Fibroblast of the conjunctiva (primary cell): ENCODE measurements around the gene FBLN1.

Experiments used
- DNase-seq: peaks from one replicate; pipeline ENCODE4 v3.0.0-alpha.2; 2010; ENCODE audit warnings: low read depth

Gene FBLN1

DNA sequence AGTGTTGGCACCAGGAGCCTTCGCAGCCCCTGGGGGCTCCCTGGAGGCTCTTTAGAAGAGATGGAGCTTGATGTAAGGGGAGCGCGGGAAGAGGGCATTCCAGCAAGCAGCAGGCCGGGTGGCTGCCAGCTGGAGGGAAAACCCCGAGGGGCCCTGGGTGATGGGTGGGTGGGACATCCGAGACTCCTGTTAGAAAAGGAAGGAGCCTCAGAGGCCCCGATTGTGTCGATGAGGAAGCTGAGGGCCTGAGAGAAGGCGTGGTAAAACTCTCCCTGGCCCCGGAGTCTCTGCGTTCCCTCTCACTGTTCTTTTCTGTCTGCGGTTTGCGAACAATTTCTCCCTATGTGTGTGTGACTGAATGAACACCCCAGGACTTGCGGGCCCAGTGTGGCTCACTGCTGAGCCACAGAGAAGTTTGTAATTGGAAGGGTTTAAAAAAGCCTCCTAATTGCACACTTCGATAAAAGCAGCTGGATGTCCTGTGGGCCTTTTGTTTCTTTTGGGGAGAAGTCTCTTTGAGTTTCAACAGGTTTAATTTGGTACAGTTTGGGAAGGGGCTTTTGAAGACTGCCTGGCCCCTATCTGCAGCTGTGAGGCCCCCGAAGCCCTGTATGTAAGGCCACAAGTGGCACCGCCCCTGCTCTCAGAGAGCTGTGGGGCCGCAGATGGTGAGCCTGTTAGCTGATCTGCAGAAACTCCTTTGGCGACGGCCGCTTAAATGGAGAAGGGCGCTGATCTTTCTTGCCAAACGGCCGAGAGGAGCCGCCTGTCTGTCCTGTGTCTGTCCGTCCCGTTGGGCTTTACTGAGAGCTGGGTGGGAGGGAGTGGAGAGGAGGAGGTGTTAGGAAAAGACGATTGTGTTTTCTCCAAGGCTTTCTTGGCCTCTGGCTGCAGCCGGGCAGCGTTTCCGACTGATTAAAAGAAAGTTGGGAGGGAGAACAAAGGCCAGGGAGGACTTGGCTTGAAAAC is 2.0 kb downstream of the FBLN1 start:
- DNase-seq: peak; percentile 43

DNA sequence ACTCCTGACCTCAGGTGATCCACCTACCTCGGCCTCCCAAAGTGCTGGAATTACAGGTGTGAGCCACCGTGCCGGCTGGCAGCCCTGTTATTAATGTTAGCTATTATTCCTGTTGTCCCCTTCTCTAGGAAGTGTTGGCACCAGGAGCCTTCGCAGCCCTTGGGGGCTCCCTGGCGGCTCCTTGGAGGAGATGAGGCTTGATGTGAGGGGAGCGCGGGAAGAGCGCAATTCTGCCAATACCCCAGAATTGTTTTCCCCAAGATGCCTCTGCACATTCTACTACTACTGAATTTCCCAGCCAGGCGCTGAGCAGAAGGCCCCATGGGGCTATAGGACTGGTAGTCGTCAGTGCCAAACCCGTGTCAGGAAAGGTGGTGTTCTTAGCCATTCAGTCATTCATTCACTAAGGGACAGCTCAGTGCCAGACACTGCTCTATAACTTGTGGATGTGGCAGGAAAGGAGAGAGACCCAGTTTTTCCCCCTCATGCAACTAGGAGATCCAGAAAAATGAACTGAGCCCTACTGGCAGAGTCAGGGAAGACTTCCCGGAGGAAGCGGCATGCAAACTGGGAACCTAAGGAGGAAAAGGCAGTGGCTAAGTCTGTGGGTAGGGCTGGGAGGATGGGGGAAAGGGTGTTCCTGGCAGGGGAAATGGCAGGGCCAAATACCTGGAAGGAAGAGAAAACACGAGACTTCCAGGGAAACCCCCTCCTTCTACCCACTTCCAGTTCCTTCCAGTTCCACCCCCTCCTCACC is 3.5 kb downstream of the FBLN1 start:
- DNase-seq: no peak

DNA sequence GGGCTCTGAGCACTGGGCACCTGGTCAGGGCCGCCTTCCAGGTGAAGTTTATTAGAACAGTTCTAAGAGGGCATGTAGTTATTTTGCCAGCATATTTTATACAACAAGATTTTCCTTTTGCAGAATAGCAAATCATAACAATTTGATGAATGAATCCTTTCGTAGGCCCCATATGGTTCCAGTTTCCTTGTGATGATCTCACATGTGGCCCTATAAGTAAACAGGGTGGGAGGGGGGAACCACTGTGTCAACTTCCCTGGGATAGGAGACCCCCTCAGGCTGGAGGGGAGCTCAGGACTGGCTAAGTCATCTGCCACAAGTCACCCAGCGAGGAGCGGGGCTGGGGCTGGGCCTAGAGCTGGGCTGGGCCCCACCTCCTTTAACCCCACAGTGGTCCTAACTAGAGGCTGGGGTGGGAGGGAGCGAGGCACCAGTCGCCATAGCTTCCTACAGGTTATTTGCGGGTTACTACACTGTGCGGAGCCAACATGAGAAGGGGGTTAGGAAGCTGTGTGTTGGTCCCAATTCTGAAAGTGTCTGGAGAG is 4.2 kb downstream of the FBLN1 start:
- no peak for DNase-seq

DNA sequence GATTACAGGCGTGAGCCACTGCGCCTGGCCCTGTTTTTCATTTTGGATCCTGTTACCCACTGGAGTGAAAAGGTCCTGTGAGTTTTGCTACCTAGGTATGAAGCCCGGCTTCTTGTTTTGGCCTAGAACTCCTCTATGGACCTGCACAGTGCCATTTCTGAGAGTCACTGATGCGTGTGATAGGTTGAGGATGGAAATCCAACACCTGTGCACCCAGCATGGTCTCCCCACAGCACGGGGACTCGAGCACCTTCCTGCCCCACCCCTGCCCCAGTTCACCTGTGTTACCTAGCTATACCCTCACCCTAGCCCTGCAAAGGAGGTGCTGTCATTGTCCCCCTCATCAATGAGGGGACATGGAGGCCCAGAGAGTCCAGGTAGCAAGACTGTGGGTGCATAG is 5.1 kb downstream of the FBLN1 start:
- no peak for DNase-seq

DNA sequence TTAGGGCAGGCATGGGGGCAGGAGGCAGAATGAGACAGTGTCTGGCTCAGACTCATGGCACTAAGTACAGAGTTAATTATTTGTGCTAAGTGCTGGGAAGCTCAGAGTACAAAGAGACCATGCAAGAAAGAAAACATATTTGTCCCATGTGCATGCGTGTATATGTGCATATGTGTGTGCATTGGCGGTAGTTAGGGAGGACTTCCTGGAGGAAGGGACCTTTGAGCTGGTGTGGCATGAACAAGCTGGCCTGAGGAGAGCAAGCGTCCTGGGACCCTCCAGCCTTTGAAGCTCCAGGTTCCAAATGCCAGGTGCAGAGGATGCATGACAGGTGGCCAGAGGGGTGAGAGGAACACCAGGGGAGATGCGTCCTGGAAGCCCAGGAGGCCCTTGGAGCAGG is 6.1 kb downstream of the FBLN1 start:
- DNase-seq: no peak

DNA sequence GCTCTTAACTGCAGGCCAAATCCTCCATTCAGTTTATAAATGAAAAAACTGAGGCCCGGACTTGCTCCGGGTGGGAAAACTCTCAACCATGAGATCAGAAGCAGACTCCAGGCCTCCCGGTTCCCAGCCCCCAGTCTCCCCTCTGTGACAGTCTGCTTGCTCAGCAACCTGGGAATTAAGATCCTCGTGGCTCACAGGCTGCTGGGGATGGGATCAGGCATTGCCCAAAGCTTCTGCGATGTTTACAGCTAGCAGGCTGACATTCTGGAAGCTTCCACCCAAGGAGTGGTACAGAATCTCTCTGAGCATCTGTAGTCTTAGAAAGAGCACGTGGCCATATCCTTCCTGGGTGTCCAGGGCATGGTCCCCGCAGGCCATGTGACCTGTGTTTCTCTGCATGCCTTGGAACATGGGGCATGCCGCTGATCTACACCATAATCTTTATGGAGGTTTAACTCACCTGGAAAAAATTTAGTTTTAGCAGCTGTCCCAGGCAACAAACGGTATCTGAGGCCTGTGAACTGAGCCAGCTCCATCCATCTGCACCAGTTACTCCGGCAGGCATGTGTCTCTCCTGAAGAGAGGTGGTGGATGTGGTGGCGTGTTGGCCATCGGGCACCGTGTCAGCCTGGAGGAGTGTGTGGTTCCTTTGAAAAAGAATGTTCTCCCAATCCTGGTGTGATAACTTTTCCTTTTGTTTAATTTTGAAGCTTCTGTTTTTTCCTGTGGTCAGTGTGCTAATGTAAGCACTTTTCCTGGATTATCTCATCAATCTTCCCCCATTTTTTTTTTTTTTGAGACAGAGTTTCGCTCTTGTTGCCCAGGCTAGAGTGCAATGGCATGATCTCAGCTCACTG is 7.9 kb downstream of the FBLN1 start:
- DNase-seq: no peak

DNA sequence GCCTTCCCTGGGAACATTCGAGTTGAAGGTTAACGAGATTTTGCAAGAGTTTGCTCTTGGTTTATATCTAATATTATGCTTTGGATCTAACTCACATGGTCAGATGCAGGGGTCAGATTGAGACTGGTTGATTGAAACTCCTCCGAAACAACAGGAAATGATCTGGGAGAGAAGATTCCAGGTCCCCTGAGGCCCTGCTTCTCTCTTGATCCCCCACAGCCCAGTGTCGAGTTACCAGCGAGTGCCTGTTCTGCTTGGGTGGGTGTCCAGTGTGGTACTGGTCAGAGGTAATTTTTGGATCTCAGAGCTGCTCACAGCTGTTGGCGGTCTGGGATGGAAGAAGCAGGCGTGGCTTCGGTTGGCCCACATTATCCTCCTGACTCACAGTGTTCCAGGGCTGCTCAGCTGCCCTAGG is 9.2 kb downstream of the FBLN1 start:
- DNase-seq: peak; percentile 92

DNA sequence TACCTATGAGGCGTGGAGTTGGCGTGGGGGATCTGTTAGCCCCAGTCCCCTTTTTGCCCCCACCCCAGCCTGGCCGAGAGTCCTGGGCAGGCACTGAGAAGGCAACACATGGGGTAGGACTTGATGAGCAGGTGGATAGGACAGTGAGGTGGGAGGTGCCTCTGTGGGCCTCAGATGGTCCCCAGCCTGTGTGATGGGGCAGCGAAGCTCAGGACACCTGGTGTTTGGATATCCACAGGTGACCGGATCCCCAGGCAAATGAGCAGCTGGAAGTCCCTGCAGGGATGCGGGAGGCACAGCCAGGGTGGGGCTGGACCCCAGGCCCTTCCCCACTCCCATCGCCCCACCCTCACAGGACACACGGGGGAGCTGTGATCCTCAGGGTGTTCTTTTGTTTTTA is 9.7 kb downstream of the FBLN1 start:
- DNase-seq: no peak

DNA sequence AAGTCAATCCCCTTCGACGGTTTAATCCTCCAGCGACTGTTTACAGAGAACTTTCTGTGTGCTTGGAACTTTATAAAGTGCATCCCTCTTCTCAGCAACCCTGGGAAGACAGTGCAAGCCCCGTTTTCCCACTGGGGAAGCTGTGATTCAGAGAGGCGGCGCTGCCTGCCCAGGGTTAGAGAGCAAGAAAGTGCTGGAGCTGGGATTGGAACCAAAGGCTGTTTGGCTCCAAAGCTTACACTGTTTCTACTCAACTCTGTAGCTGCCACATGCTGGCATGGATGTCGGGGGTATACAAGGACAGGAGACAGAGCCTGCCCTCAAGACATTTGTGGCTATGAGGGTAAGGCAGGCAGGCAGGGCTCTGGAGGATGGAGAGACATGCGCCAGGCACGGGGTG is 13.0 kb downstream of the FBLN1 start:
- no peak for DNase-seq

DNA sequence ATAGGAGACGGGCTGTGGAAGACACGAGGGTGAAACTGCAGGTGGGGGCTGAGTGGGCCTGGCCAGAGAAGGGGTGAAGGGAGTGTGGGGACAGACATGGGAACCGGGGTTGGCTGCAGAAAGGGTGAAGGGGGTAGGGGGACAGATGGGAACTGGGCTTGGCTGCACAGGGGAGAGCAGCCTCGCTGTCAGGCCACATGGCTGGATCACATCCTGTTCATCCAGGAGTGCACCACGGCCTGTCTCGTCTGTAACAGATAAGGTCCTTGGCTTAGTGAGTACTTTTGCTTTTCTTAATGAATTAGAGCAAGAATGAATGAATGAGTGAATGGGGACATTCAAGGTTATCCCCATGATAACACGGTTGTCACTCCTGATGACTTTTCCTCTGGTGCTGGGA is 13.5 kb downstream of the FBLN1 start:
- no peak for DNase-seq

DNA sequence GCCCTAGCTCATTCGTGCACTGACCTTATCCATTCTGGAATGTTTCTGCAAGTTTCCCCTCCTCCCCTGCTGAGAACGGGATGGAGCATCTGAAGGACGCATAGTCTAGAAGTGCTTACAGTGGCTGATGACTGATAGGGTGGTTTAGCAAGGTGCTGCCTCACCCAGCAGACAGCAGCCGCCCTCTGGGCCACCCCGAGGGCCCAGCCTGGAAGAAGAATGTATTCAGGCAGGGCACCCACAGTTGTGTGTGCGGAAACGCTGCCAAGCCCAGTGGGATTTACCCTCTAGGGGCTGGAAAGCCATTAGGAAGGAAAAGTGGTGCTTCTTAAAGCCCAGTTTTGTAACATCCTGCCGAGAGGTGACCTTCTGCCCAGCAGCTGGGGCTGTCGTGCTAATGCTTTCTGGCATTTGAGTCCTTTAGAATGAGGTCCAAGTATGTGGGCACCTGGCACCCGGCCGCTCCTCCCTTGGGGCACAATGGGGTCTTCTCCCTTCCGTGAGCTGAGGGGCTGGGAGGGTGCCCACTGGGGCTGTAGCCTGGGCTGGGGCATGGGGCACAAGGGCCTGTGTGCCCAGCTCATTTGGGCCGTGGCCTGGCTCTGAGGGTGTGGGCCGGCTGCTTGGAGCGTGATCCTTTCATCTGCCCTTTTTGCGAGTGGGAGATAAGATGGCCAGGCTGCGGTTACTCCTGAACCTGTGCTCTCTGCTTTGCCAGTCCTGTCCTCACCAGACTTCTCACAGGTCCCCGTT is 14.4 kb downstream of the FBLN1 start:
- DNase-seq: no peak

DNA sequence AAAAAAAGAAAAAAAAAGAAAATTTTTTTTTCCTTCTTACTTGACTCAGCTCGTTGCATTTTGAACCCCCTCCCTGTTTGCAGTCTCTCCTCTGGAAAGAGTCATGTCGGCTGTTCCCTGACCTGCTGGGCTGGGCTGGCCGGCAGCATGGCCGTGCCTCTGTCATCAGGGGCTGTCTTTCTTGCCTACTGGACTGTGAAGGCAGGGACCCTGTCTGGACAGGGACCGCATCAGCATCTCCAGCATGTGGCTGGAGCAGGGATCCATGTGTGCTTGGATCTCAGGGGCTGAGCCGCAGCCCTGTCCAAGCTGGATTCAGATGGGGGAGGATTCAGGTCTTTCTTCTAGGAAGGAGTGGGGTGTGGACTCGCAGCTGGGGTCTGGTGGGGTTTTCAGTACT is 15.5 kb downstream of the FBLN1 start:
- DNase-seq: no peak

DNA sequence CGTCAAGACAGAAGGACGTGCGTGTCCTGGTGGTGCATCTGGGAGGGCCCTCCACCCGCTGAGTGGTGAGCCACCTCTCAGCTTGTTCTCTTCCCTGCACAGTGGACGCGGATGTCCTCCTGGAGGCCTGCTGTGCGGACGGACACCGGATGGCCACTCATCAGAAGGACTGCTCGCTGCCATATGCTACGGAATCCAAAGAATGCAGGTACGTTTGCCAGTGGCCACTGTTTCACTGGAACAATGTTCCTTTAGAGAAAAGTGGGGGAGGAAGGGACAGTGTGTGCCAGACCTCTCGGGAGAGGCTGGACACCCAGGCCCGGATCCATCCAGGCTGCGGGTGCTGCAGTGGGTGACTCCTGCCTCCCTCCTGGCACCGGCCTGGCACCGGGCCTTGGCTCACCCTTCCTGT is 15.9 kb downstream of the FBLN1 start:
- no peak for DNase-seq

DNA sequence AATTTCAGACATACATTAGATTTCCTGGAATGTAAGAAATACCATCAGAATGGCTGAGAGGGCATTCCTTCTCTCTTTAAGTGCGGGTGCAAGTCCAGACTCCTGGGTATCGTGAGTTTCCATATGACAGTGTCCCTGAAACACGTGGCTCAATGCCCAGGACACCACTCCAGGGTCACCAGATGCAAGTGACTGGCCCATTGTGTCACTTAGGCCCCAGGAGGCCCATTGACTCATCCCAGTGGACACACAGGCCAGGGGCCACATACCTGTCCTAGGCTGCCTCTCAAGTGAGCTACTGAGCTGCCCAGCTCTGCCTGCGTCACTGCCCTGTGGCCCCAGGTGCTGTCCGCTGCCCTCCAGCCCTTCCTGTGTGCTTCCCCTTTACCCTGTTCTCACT is 18.5 kb downstream of the FBLN1 start:
- DNase-seq: no peak

DNA sequence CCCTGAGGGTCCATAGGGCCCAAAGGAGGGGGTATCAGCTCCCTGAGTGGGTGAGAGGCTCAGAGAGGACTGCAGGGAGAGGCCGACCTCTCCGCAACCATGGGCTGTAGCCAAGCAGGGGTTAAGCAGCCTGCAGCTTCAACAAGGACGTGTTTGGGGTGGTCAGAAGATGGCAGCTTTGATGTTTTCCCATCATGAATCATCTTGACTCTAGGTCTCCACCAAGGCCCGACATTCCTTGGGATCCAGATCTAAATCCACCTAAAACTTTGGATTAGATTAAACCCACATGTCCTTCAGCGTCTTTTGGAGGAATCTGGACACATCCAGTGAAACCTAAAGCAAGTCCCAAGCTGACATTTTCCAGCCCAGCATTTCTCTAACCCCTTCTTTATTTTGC is 19.8 kb downstream of the FBLN1 start:
- DNase-seq: no peak

DNA sequence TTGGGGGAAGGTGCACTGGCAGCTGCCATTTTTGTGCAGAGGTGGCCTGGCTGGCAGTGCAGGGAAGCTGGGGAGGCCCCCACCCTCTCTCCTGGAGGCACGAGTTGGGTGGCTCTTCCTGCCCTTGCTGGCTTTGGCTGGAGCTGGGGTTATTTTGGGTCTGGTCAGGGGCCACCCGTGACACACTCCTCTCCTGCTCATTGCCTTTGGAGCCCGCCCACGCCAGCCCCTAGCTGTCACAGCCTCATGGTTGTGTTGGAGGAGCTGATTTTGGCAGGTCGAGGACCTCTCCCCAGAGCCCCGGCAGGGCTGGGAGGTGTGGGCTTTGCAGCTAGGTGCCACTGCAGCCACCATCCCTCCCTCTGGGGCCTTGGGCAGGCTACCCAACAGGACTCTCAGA is 21.5 kb downstream of the FBLN1 start:
- DNase-seq: no peak

DNA sequence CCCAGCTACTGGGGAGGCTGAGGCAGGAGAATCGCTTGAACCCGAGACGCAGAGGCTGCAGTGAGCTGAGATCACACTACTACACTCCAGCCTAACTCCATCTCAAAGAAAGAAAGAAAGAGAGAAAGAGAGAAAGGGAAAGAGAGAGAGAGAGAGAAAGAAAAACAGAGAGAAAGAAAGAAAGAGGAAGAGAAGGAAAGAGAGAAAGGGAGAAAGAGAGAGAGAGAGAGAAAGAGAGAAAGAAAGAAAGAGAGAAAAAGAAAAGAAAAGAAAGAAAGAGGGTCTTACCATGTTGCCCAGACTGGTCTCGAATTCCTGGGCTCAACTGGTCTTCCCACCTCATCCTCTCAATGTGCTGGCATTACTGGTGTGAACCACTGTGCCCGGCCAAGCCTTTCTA is 22.3 kb downstream of the FBLN1 start:
- no peak for DNase-seq

DNA sequence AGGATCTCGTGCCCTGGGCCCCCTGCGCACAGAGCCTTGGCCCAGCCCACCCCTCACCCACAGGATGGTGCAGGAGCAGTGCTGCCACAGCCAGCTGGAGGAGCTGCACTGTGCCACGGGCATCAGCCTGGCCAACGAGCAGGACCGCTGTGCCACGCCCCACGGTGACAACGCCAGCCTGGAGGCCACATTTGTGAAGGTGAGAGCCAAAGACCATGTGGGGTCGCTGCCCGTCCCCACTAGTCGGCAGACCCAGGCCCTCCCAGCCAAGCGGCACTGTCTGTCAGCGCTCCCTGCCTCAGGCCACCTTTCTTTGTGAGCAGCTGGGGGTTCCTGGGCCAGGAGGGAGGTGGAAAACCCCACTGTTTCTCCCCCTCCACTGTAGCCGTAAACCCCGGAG is 22.8 kb downstream of the FBLN1 start:
- DNase-seq: no peak

DNA sequence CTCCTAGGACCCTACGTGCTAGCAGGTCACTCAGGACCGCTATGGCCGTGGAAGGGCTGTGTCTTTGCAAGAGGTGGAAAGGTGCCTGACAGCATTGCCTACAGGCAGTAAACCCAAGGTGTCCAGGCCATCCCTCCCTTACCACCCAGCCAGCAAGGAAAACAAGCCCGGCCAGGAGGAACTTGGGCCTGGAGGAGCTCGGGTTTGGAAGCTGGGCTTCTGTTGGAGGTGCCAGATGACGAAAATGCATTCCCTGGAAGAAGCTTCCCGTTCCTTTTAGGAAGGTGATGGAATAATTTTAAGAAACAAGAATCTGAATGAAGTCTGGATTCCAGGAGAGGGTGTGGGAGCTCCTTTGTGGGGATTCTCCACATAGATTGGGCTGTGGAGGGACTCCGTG is 23.6 kb downstream of the FBLN1 start:
- no peak for DNase-seq

DNA sequence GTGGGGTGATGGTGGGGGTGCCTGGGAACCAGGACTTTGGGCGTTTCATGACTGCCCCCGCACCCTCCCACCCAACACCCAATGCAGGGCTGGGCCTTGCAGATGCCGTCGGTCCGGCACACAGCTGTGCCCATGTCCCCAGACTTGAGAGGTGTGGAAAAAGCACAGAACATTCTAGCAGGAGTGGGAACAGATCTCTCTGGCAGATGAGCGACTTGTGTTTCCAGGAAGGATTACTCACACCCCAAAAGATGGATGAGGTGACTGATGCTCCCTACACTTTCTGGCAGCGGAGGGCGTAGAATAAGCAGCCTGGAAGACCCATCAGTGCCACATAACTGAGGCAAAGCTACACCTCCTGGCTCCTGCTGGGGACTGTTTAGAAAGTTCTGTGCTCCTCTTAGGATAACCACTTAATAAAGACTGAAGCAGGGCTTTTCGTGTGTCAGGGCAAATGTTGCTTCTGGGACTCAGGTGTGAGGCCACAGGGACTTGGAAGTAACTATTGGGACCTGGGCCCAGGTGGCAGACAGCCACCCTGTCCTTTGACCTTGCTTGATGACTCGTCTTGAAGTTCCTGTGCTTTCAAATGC is 24.2 kb downstream of the FBLN1 start:
- DNase-seq: no peak

DNA sequence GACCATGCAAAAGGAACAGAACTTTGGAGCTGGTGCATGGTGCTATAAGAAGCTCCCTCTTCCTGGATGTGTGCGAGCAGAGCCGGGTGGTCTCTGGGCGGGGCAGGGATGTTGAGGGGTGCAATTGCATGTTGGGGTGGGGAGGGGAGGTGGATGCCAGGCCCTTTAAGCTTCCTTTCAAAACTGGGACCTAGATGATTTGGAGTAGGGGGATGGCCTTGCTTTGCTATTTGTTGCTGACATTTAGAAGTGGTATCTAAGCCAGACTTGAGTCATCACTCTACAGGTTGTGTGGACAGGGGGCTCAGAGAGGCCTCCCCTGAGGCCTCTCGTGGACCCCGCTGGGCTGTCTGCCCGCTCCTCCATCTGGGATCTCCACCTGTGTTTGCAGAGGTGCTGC is 24.8 kb downstream of the FBLN1 start:
- DNase-seq: no peak
